Liver (tissue), 3 donors: ENCODE data around the gene RNH1.

Experiments
- NR2F2 ChIP-seq: IDR thresholded peaks from 2 replicates; pipeline ENCODE4 v1.6.1; 2016; ENCODE audit warnings: antibody characterized with exemption
- RAD21 ChIP-seq, 2 donors: IDR thresholded peaks; 2 replicates each; pipeline ENCODE4 v1.6.1; 2016; ENCODE audit warnings: antibody characterized with exemption in 2 of 2, mild to moderate bottlenecking in 2 of 2
- YY1 ChIP-seq: IDR thresholded peaks from 2 replicates; pipeline ENCODE4 v1.6.1; 2016; ENCODE audit warnings: antibody characterized with exemption, mild to moderate bottlenecking
- TF ChIP-seq, protein P1 (sequence below): fragments of 150-350 bp; IDR thresholded peaks from 2 replicates; pipeline ENCODE4 v1.5.1; 2017; ENCODE audit warnings: improper control_type of control experiment, low read depth, low read length; ENCODE audit not compliant: missing input control
- donor health status: healthy.
- donor health status: healthy.

- TF ChIP-seq, protein P1, sequence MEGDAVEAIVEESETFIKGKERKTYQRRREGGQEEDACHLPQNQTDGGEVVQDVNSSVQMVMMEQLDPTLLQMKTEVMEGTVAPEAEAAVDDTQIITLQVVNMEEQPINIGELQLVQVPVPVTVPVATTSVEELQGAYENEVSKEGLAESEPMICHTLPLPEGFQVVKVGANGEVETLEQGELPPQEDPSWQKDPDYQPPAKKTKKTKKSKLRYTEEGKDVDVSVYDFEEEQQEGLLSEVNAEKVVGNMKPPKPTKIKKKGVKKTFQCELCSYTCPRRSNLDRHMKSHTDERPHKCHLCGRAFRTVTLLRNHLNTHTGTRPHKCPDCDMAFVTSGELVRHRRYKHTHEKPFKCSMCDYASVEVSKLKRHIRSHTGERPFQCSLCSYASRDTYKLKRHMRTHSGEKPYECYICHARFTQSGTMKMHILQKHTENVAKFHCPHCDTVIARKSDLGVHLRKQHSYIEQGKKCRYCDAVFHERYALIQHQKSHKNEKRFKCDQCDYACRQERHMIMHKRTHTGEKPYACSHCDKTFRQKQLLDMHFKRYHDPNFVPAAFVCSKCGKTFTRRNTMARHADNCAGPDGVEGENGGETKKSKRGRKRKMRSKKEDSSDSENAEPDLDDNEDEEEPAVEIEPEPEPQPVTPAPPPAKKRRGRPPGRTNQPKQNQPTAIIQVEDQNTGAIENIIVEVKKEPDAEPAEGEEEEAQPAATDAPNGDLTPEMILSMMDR: no peak
- TF ChIP-seq NR2F2 (no peak), RAD21 (IDR thresholded peaks at IDR 0.05) (no peak), YY1 (no peak)
These were observed 49.0 kb upstream of the RNH1 start for GRCh38 chr11:555780-556661.
